GM10266 (cell line): ENCODE results near the gene SLC2A4RG.

Source experiments
- DNase-seq: peaks from one replicate; pipeline ENCODE4 v3.0.0; 2012; ENCODE audit errors: extremely low spot score
- CTCF ChIP-seq: IDR thresholded peaks from 2 replicates; pipeline ENCODE4 v1.5.1; 2012; ENCODE audit warnings: mild to moderate bottlenecking, low read depth; ENCODE audit not compliant: control insufficient read depth, insufficient read depth; ENCODE audit errors: missing control alignments

Gene SLC2A4RG

GRCh38 chr20:63737695-63737944 lies 2.0 kb upstream of the SLC2A4RG start:
- no peak for TF ChIP-seq CTCF

GRCh38 chr20:63737945-63738686 lies 1.5 kb upstream of the SLC2A4RG start:
- no peak for TF ChIP-seq CTCF
- DNase-seq = peak; percentile 70

More at GRCh38 chr20:63737695-63737944, 2.0 kb upstream of the SLC2A4RG start:
- no peak for DNase-seq

GRCh38 chr20:63738687-63739129 lies 868 bp upstream of the SLC2A4RG start:
- TF ChIP-seq CTCF = no peak
- DNase-seq = peak; percentile 31

- peak; percentile 83 for DNase-seq
- no peak for TF ChIP-seq CTCF
Measured at GRCh38 chr20:63740070-63740626, 572 bp downstream of the SLC2A4RG start.

- TF ChIP-seq CTCF = no peak
- DNase-seq = peak; percentile 74
Measured at GRCh38 chr20:63740627-63741353, 1.2 kb downstream of the SLC2A4RG start.

- no peak for TF ChIP-seq CTCF
- DNase-seq = peak; percentile 42
Measured at GRCh38 chr20:63741354-63741675, 1.7 kb downstream of the SLC2A4RG start.
